HG03378 (cell line): Measurements from ENCODE around the gene ACMSD.
"Not testable (repeated sequence)": the region's sequence is repeated elsewhere in the genome, so short reads cannot be mapped to it uniquely, and the experiment has no call there.

Experiments
- ATAC-seq: cut with Tn5 transposase; IDR thresholded peaks from one replicate; pipeline ENCODE4 v1.9.1; 2021; ENCODE audit warnings: mild to moderate bottlenecking, moderate library complexity; ENCODE audit not compliant: unreplicated experiment

ACMSD gene

GRCh38 chr2:134905168-134905567 is 66.8 kb downstream of the ACMSD start:
- no peak for ATAC-seq

DNA sequence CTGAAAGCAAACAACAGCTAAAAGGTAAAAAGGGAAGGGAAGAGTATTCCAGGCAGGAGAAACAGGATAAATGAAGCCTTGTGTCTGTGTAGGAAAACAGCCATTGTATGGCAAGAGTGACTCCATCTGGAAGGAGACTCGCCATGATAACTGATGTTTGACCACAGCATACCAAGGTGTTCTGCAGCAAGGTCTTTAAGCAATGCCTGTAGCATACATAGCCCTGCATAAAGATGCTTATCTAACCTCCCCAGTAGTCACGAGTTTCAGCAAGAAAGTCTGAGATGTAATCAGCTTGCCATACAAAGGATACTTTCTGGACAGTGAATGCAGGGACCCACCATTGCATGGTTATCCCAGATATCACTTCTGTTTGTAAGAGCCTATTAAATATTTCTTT is 68.3 kb downstream of the ACMSD start:
- ATAC-seq: no peak

DNA sequence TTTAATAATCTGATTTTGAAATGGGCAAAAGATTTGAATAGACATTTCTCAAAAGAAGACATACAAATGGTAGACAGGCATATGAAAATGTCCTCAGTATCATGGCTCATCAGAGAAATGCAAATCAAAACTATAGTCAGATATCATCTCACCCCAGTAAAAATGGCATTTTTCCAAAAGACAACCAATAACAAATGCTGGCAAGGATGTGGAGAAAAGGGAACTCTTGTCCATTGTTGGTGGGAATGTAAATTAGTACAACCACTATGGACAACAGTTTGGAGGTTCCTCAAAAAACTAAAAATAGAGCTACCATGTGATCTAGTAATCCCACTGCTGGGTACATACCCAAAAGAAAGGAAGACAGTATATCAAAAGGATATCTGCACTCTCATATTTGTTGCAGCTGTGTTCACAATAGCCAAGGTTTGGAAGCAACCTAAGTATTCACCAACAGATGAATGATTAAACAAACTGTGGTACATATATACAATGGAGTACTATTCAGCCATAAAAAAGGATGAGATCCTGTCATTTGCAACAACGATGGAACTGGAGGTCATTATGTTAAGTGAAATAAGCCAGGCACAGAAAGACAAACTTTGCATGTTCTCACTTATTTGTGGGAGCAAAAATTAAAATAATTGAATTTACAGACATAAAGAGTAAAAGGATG is 69.2 kb downstream of the ACMSD start:
- ATAC-seq: not testable (repeated sequence)

DNA sequence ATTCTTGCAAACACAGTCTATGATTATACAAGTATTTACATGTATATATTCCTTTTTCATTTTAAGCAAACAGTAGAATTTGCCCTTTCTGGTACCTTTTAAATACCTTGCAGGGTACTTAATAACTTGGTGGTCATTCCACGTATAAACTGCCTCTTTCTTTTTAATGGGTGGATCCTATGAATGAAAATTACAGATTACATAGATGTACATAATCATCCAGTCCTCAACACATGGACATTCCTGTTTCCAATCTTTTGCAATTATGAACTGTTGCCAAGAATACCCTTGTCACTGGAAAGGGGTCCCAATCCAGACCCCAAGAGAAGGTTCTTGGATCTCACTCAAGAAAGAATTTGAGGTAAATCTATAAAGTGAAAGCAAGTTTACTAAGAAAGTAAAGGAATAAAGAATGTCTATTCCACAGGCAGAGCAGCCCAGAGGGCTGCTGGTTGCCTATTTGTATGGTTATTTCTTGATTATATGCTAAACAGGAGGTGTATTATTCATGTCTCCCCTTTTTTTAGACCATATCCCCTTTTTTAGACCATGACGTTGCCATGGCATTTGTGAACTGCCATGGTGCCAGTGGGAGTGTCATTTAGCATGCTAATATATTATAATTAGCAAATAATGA is 72.5 kb downstream of the ACMSD start:
- ATAC-seq: no peak

GRCh38 chr2:134911400-134911785 is 73.0 kb downstream of the ACMSD start:
- no peak for ATAC-seq

DNA sequence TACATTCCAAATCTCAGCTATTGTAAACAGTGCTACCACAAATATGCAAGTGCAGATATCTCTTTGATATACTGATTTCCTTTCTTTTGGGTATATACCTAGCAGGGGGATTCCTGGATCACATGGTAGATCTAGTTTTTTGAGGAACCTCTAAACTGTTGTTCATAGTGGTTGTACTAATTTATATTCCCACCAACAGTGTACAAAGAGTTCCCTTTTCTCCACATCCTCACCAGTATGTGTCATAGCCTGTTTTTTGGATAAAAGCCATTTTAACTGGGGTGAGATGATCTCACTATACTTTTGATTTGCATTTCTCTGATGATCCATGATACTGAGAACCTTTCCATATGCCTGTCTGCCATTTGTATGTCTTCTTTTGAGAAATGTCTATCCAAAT is 73.9 kb downstream of the ACMSD start:
- no peak for ATAC-seq

- no peak for ATAC-seq
Observed at GRCh38 chr2:134917360-134917865, 79.0 kb downstream of the ACMSD start.

DNA sequence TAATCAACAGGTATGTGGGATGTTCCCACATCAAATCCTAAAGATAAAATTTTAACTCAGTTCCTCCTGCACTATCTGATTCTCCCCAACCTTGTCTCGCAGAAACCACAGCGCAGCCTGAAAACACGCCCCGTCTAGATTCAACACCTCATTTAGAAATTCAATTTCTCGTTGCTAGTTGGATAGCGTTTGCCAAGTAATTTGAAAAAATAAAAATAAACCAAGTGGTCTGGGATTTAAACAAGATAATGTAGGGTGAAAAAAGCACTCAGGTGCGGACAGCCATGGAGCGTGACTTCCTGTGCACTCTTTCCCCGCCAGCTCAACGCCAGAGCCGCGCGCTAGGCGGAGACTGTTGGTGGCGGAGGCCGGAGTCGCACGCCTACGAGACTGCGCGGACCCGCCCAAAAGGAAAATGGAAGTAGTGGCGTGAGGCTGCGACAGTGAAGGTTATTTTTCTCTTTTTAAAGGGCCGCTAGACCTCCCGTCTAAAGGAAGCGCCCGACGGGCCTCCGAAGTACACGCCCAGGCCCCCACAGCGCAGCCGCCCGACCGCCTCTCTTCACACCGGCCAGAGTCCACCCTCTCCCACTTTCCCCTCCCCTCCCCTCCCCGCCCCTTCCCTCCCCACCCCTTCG is 79.6 kb downstream of the ACMSD start:
- ATAC-seq: peak; percentile 79

GRCh38 chr2:134918526-134919340 is 80.3 kb downstream of the ACMSD start, which contains the start of gene CCNT2:
Gene CCNT2 (plus strand): TSS chr2:134918822. CDS start chr2:134918855, 33 bp downstream.
- peak; percentile 81 for ATAC-seq

GRCh38 chr2:134919341-134920210 is 81.2 kb downstream of the ACMSD start:
- ATAC-seq: no peak

DNA sequence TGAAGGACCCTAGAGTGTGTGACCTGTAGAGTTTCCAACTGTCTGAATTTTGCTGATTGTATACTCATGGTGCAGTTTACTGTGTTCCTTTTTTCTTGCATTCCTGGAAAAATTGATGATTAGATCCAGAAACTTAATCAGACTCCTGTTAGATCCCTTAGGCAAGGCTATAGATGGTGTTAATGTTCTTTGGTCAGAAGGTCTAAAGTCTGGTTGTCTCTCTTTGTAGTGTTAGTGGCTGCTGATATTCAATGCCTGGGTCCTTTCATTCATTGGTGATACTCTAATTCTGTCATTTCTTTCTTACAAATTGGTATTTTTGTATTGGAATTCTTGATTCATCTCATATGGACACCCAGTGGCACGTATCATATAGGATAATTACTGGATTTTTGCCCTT is 86.5 kb downstream of the ACMSD start:
- no peak for ATAC-seq

DNA sequence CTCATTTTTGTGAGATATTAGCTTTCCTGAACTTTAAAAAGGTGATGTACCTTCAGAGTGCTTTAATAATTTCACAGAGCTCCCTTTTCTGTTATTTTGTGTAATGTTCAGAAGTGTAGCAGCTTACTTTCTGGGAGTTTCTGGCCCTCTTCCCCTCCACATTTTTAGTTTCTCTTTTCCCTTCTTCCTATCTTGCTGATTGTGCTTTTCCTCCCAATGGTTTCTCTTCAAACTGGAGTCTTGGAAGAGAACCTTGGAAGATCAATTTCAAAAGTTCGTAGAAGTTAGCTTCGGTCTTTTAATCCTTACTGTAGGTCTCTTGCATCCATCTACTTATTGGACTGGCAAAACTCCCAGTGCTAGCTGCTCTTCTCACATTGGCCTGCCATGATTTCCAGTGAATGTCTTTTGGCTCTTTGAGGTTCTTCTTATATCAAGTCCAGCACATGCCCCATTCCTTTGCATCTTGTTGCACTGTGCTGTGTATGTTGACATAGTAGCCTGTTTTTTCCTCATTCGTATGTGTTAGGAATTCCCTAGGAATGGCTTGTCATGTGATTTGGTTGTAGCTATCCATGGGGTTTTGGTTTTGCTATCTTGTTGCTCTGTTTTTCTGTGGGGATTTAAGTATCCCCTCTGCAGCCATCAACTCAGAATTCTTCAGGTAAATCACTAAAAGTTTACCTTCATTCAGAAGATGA is 88.0 kb downstream of the ACMSD start:
- no peak for ATAC-seq

DNA sequence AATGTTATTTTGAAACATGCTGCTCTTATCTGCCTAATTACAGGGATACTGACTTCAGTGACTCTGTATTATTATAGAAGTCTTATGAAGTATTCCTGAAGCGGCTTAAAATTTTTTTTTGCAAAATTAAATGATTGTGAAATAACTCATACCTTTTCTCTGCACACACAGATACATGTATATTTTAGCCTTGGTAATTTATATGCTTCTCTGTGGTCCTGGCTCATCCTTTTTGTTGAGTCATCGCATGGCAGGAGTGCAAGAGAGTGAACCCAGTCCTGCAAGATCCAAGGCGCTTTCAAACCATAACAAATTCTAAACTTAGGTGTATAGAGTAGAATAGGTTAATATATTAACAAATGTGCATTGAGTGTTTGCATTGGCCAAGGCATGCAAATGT is 88.8 kb downstream of the ACMSD start:
- ATAC-seq: no peak

DNA sequence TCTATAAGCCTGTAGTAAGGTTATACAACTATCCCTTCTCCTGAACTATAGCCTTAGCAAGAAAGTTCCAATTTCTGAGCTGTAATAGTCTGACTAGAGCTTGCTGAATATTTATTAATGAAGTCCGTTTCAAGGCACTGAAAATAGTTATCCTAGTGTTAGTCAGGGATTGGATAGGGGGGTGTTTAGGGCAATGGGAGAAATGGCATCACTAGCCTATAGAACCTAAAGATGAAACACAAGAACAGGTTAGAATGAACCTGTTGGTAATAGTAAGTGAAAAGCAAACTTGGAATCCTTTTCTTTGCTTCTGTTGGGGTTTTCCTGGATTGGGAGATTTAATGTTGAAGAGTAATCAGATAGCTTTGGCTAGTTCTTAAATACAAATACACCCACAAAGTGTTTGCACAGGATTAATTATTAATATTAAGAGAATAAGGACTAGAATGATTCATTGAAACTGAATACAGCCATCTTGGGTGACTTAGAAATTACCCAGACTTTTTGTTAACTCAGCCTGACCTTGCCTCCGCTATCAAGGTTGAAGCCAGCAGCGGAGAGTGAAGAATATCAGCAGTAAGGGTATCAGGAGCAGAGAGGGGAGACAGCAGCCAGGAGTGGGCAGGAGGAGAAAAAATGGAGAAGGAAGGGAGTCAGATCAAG is 94.6 kb downstream of the ACMSD start:
- ATAC-seq: no peak

DNA sequence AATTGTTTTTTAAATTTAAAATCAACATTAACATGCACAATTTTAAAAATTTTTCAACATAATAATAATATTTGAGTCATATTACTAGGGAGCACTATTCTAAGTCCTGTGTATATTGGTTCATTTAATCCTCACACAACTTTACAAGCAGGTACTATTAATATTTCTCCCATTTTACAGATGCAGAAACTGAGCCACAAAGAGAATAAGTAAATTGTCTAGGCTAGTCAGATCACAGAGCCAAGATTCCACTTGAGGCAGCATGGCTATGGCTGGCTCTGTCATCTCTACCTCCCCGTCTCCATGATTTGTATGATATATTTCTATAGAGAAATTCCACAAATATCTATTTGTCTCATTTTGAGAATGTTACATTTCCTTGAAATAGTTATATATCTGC is 95.3 kb downstream of the ACMSD start:
- no peak for ATAC-seq

GRCh38 chr2:134934150-134934549 is 95.7 kb downstream of the ACMSD start:
- ATAC-seq: no peak

DNA sequence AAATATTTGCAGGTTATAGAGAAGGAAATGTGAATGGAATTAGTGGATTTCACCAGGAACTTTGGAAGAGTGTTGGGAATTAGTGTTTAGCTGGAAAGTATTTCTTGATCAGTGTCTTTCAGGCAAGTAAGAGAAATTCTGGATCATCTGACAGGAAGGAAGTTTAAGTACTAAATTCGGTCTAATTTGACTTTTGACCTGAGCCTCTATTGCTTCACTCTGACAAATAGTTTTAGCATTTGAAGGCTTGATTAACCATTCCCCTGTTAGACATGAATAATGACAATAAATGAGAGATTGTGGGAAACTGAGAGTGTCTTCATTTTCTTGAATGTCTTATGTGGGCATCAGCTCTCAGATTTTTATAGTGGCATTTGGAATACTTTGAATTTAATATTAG is 96.2 kb downstream of the ACMSD start:
- ATAC-seq: no peak

- ATAC-seq: no peak
Observed at GRCh38 chr2:134936691-134937090, 98.3 kb downstream of the ACMSD start.

- peak; percentile 77 for ATAC-seq
Observed at GRCh38 chr2:134943540-134943939, 105.1 kb downstream of the ACMSD start.
